T-helper 17 cell (primary cell): ENCODE results near the gene DNAL1. TPM values are rescaled to one million over a fixed set of nuclear protein-coding genes. Genes with fewer than 3 reads are reported as not detected.
"Not testable (repeated sequence)": the region's sequence is repeated elsewhere in the genome, so short reads cannot be mapped to it uniquely, and the experiment has no call there.

Source experiments
- ATAC-seq: fragments of 150-1000 bp; cut with Tn5 transposase; 2 replicates; pipeline ENCODE4 v1.10.0; 2021; ENCODE audit warnings: mild to moderate bottlenecking, moderate library complexity
- DNase-seq, 3 donors: peaks; one replicate each; pipeline versions ENCODE4 v3.0.0 to v3.0.0-alpha.2; 2020 to 2021
- H3K9me3 ChIP-seq: one replicate; pipeline ENCODE4 v1.7.0; 2013; ENCODE audit warnings: low read length, mild to moderate bottlenecking; ENCODE audit not compliant: control insufficient read depth, poor library complexity, severe bottlenecking
- H3K27ac Mint-ChIP-seq: one replicate; pipeline ENCODE4 v1.8.0; 2022; ENCODE audit warnings: mild to moderate bottlenecking, moderate library complexity, mixed read lengths
- H3K27me3 Mint-ChIP-seq: one replicate; pipeline ENCODE4 v1.8.0; 2022; ENCODE audit warnings: mixed read lengths
- H3K36me3 Mint-ChIP-seq: one replicate; pipeline ENCODE4 v1.8.0; 2022; ENCODE audit warnings: low read depth, mixed read lengths
- H3K4me1 Mint-ChIP-seq: one replicate; pipeline ENCODE4 v1.8.0; 2022; ENCODE audit warnings: mild to moderate bottlenecking, mixed read lengths
- H3K4me3 Mint-ChIP-seq: one replicate; pipeline ENCODE4 v1.8.0; 2022; ENCODE audit warnings: mild to moderate bottlenecking, moderate library complexity, mixed read lengths
- total RNA-seq, 4 donors: library from RNA in 2 of 4; stranded (reverse) in 2 of 4; gene quantifications; one replicate each; pipeline ENCODE4 v1.2.3 and lab custom pipeline; 2022 to 2026

Gene DNAL1
- total RNA-seq, 2 donors from 2014 or later = 5.4 to 6.1 TPM

- no peaks in the 10 kb centered on the region for H3K9me3 ChIP-seq
- no peak for DNase-seq
- no peak for ATAC-seq
- Mint-ChIP-seq H3K36me3 (peaks cover 2% of the 10 kb centered on the region), H3K4me3 (no peak overlapping the region), H3K27me3 (peaks cover 6% of the 10 kb centered on the region), H3K27ac (no peak overlapping the region), H3K4me1 (peaks cover 3% of the 10 kb centered on the region)
Measured at GRCh38 chr14:73625706-73626105, 19.1 kb upstream of the DNAL1 start.

- H3K27me3 Mint-ChIP-seq = peaks cover 7% of the 10 kb centered on the region
- peaks cover 3% of the 10 kb centered on the region for H3K4me1 Mint-ChIP-seq
- H3K27ac Mint-ChIP-seq = no peak overlapping the region
- no peak overlapping the region for H3K4me3 Mint-ChIP-seq
- no peak for DNase-seq
- no peak for ATAC-seq
- H3K9me3 ChIP-seq = no peaks in the 10 kb centered on the region
- H3K36me3 Mint-ChIP-seq = peaks cover 2% of the 10 kb centered on the region
Measured at GRCh38 chr14:73627151-73627558, 17.6 kb upstream of the DNAL1 start.

- DNase-seq = no peak
- Mint-ChIP-seq H3K27ac (no peak overlapping the region), H3K36me3 (peaks cover 2% of the 10 kb centered on the region), H3K4me1 (peaks cover 7% of the 10 kb centered on the region), H3K27me3 (peaks cover 12% of the 10 kb centered on the region), H3K4me3 (no peak overlapping the region)
- no peaks in the 10 kb centered on the region for H3K9me3 ChIP-seq
- no peak for ATAC-seq
Measured at GRCh38 chr14:73630009-73630780, 14.6 kb upstream of the DNAL1 start.

DNA sequence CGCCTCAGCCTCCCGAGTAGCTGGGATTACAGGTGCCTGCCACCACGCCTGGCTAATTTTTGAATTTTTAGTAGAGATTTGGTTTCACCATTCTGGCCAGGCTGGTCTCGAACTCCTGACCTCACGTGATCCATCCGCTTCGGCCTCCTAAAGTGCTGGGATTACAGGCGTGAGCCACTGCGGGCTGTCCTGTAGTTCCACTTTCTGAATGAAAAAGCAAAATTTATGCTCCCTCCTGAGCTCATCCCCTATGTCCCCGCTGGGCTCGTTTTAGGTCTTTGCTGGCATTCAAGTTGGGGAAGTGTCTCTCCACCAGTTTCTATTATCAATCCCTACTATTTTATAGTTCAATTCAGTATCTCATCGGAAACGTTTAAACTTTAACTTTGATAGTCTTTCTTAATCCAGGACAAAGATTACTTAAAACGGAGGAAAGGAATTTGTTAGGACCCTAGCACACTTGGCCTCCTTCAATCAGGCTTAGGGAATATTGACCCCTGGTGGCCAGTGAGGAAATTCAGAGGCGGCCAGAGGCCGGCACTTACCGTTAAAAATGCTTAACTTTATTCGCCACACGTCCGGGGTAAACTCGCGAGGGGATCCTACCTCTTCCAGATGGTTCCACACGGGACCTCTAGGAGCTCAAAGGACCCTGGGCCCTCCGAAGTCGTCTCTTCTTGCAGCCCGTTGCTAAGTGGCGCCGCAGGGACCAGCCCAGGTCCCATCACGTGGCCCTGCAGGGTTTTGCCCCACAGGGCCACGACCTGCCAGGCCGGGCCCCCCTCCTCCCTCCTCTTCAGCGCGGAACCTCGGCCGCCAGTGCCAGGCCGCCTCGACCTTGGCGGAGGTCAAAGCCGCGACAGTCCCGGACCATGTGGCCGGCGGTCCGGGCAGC, 11.4 kb upstream of the DNAL1 start:
- DNase-seq (peak; percentile 28 to 38 (median 34)), ATAC-seq (peak; percentile 91)
- Mint-ChIP-seq H3K4me1 (peaks cover 7% of the 10 kb centered on the region), H3K36me3 (peaks cover 2% of the 10 kb centered on the region), H3K27ac (peak overlapping the region; percentile 69), H3K4me3 (peak overlapping the region; percentile 74), H3K27me3 (peaks cover 12% of the 10 kb centered on the region)
- H3K9me3 ChIP-seq = no peaks in the 10 kb centered on the region

DNA sequence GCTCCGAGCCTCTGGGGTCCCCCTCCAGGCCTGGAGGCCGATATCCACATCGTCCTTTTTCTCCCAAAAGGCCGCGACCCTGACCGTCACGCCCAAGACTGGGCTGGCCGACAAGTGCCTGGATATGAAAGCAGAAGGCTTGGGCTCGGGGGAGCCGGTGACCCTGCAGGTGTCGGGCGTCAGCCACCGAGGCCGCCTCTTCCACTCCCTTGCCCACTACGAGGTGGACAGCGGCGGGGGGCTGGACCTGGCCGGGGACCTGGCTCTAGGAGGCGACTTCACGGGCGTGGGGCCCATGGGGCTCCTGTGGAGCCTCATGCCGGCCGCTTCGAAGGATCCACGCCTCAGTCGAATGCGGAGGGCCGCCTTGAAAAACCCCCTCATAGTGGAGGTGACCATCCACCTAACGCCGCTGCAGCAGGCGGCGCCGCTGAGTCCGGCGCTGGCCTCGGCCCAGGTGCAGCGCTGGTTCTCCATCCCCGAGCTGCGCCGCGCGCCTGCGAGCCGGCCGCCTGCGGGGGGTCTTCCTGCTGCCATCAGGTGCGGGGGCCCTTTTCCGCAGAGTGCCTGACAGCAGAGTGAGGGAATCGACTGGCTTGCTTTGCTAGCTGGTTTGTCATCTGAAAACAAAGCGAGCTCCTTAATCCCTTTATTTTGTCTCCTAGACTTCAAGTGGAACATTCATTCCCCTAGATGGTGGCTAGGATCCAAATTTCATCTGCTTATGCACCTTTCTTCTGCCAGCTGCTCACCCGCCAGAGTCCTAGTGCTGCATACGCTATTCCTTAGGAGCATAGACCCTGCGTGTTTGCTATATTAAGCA, 10.6 kb upstream of the DNAL1 start:
- DNase-seq (no peak), ATAC-seq (no peak)
- H3K9me3 ChIP-seq = no peaks in the 10 kb centered on the region
- Mint-ChIP-seq H3K4me3 (peak overlapping the region; percentile 74), H3K27ac (no peak overlapping the region), H3K4me1 (peaks cover 8% of the 10 kb centered on the region), H3K36me3 (peaks cover 2% of the 10 kb centered on the region), H3K27me3 (peaks cover 12% of the 10 kb centered on the region)

- not testable (repeated sequence) for H3K27ac Mint-ChIP-seq, H3K36me3 Mint-ChIP-seq, H3K9me3 ChIP-seq, H3K4me1 Mint-ChIP-seq, H3K27me3 Mint-ChIP-seq, H3K4me3 Mint-ChIP-seq, ATAC-seq, DNase-seq
Measured at GRCh38 chr14:73636355-73636754, 8.4 kb upstream of the DNAL1 start.

GRCh38 chr14:73637830-73638229, 7.0 kb upstream of the DNAL1 start:
- H3K27me3 Mint-ChIP-seq = peaks cover 5% of the 10 kb centered on the region
- H3K9me3 ChIP-seq = no peaks in the 10 kb centered on the region
- no peaks in the 10 kb centered on the region for H3K36me3 Mint-ChIP-seq
- DNase-seq = no peak
- ATAC-seq = no peak
- H3K4me1 Mint-ChIP-seq = peaks cover 6% of the 10 kb centered on the region
- H3K4me3 Mint-ChIP-seq = no peak overlapping the region
- no peak overlapping the region for H3K27ac Mint-ChIP-seq

GRCh38 chr14:73640796-73641365, 3.9 kb upstream of the DNAL1 start:
- Mint-ChIP-seq H3K27ac (no peak overlapping the region), H3K27me3 (no peaks in the 10 kb centered on the region), H3K36me3 (peaks cover 2% of the 10 kb centered on the region), H3K4me1 (peaks cover 17% of the 10 kb centered on the region), H3K4me3 (no peak overlapping the region)
- no peak for DNase-seq
- H3K9me3 ChIP-seq = no peaks in the 10 kb centered on the region
- ATAC-seq = no peak

DNA sequence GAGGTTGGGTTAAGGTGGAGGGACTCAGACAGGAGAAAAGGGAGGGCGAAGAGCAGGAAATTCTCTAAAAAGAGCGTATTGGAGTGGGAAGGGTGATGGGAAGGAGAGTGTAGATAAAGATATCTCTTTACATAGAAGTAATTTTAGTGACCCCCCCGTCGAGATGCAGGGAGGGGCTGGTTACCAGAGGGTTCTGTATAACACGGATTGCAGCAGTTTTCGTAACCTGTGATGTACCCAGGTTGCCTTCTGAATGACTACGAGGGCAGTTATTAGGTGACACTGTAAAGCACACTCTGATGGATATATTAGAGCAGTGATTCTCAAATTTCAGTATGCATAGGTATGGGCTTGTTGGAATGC, 443 bp downstream of the DNAL1 start:
- Mint-ChIP-seq H3K27me3 (no peaks in the 10 kb centered on the region), H3K36me3 (peaks cover 2% of the 10 kb centered on the region), H3K4me3 (peak overlapping the region; percentile 100), H3K27ac (peak overlapping the region; percentile 99), H3K4me1 (peaks cover 14% of the 10 kb centered on the region)
- no peak for ATAC-seq
- no peak for DNase-seq
- no peaks in the 10 kb centered on the region for H3K9me3 ChIP-seq

DNA sequence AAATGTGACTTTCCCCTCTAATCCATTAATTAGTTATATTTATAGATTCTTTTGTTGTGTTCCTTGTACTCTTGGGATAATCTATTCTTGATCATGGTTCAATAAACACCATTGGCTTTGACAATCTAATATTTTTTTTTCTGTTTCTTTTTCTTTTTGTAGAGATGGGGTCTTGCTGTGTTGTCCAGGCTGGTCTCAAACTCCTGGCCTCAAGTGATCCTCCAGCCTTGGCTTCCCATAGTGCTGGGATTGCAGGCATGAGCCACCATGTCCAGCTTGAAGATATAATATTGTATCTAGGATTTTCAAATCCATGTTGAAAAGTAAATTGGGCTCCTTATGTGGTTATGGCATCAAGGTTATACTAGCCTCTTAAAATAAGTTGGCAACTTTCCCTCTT, 6.2 kb downstream of the DNAL1 start:
- H3K27ac Mint-ChIP-seq = no peak overlapping the region
- H3K36me3 Mint-ChIP-seq = peaks cover 6% of the 10 kb centered on the region
- DNase-seq = no peak
- no peaks in the 10 kb centered on the region for H3K27me3 Mint-ChIP-seq
- H3K4me3 Mint-ChIP-seq = no peak overlapping the region
- H3K9me3 ChIP-seq = no peaks in the 10 kb centered on the region
- H3K4me1 Mint-ChIP-seq = peaks cover 2% of the 10 kb centered on the region
- no peak for ATAC-seq

DNA sequence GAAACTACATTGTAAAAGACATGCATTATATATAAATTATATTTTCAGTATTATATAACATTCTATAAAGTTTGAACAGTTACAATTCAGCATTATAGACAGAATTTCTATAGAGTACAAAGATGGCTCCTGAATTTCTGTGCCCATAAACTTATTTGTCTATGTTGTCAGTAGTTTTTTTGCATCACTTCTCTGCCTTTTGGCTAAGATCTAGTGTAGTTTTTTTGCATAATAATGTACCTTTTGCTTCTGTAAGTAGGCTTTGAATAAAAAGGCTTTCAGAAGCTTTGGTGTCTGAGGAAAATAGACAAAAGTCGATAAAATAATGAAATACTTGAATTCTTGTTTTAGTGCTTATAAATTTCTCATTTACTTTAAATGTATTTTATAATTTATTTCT, 11.1 kb downstream of the DNAL1 start:
- H3K4me3 Mint-ChIP-seq = no peak overlapping the region
- ATAC-seq (no peak), DNase-seq (no peak)
- H3K36me3 Mint-ChIP-seq = peaks cover 6% of the 10 kb centered on the region
- no peak overlapping the region for H3K27ac Mint-ChIP-seq
- no peaks in the 10 kb centered on the region for H3K27me3 Mint-ChIP-seq
- H3K9me3 ChIP-seq = no peaks in the 10 kb centered on the region
- peaks cover 2% of the 10 kb centered on the region for H3K4me1 Mint-ChIP-seq

DNA sequence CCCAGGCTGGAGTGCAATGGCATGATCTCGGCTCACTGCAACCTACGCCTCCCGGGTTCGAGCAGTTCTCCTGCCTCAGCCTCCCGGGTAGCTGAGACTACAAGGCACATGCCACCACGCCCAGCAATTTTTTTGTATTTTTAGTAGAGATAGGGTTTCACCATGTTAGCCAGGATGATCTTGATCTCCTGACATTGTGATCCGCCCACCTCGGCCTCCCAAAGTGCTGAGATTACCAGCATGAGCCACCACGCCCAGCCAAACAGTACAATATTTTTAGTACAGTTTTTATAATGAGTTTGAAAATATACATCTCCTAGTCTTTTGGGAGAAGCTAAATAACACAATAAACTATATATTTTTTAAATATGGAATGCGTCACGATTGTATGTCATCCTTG, 14.4 kb downstream of the DNAL1 start:
- not testable (repeated sequence) for DNase-seq, H3K9me3 ChIP-seq, H3K27me3 Mint-ChIP-seq, ATAC-seq, H3K4me3 Mint-ChIP-seq, H3K36me3 Mint-ChIP-seq, H3K27ac Mint-ChIP-seq, H3K4me1 Mint-ChIP-seq

GRCh38 chr14:73660511-73660910, 15.7 kb downstream of the DNAL1 start:
- H3K36me3 Mint-ChIP-seq = peaks cover 5% of the 10 kb centered on the region
- no peaks in the 10 kb centered on the region for H3K9me3 ChIP-seq
- DNase-seq (no peak), ATAC-seq (no peak)
- H3K27me3 Mint-ChIP-seq = no peaks in the 10 kb centered on the region
- no peak overlapping the region for H3K27ac Mint-ChIP-seq
- H3K4me1 Mint-ChIP-seq = peaks cover 4% of the 10 kb centered on the region
- no peak overlapping the region for H3K4me3 Mint-ChIP-seq
